ENCODE data around the gene CABLES2.

The CABLES2 gene

GRCh38 chr20:62445553-62446340 lies 38.7 kb upstream of the CABLES2 start:
- Mint-ChIP-seq H3K27me3 (peaks cover 17% of the 10 kb centered on the region), H3K4me1 (ENCODE audit: low read depth) (no peaks in the 10 kb centered on the region), H3K27ac (no peak overlapping the region), H3K9me3 (no peaks in the 10 kb centered on the region), H3K4me3 (no peak overlapping the region), H3K36me3 (ENCODE audit: low read depth) (no peaks in the 10 kb centered on the region)
- no peak for DNase-seq

DNA sequence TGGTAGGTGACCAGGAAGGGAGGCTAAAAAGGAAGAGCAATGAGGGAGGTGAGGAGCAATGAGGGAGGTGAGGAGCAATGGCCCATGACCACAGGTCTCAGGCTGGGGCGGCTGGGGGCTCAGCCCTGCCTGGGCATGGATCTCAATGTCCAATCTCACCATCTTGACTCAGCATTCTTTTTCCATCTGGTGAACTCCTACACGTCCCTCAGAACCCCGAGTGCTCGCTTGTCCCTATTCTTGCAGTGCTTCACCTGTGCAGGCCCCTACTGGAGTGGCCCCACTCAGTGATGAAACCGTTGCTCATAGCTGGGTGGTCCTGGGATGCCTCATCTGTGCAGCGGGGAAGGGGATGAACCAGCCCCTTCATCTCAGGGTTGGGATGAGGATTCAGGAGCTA lies 37.2 kb upstream of the CABLES2 start:
- DNase-seq, result no peak
- no peak overlapping the region for H3K27ac Mint-ChIP-seq
- no peaks in the 10 kb centered on the region for H3K36me3 Mint-ChIP-seq (ENCODE audit: low read depth)
- peaks cover 17% of the 10 kb centered on the region for H3K27me3 Mint-ChIP-seq
- no peak overlapping the region for H3K4me3 Mint-ChIP-seq
- H3K9me3 Mint-ChIP-seq, result no peaks in the 10 kb centered on the region
- no peaks in the 10 kb centered on the region for H3K4me1 Mint-ChIP-seq (ENCODE audit: low read depth)

DNA sequence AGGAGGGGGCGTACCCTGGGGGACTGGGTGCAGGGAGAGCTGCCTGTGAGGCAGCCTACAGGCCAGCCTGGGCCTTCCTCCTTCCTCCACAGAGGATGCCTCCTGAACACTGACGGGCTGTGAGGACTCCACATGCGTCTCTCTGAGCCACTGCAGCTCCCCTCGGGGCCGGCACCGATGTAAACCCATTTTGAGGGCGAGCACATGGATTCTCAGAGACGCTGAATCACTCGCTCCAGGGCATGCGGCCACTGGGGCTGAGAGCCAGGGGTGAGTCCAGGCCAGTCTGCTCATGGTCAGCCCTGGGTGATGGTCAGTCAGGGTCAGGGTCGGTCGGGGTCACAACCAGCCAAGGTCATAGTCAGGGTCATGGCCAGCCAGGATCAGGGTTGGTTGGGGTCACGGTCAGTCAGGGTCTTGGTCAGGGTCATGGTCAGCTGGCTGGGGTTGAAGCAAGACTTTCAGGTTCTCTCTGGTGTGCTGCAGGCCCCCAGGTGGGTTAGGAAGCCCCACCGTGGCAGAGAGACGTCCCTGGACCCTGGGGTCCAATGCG lies 35.0 kb upstream of the CABLES2 start:
- no peak for DNase-seq
- Mint-ChIP-seq H3K27ac (no peak overlapping the region), H3K4me3 (no peak overlapping the region), H3K27me3 (peaks cover 17% of the 10 kb centered on the region), H3K9me3 (no peaks in the 10 kb centered on the region), H3K4me1 (ENCODE audit: low read depth) (no peaks in the 10 kb centered on the region), H3K36me3 (ENCODE audit: low read depth) (no peaks in the 10 kb centered on the region)

DNA sequence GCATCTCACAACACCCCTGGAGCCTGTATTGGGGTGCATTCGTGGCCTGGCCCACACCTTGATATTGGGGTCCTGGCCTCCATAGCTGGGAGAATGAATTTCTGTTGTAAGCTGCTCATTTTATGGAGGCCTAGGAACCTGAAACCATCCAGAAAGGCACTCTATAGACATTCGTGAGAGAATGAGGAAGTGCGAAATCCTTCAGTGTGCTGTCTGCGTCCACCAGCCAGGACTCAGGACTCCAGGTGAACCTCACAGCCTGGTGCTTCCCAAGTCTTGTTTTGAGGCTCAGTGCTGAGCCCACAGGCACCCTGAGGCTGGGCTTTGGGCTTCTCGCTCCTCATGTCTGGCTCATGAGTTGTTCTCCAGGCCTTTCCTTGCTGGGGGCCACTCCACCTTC lies 32.1 kb upstream of the CABLES2 start:
- H3K36me3 Mint-ChIP-seq (ENCODE audit: low read depth), result no peaks in the 10 kb centered on the region
- H3K4me1 Mint-ChIP-seq (ENCODE audit: low read depth), result no peaks in the 10 kb centered on the region
- peaks cover 41% of the 10 kb centered on the region for H3K27me3 Mint-ChIP-seq
- no peak overlapping the region for H3K27ac Mint-ChIP-seq
- no peak overlapping the region for H3K4me3 Mint-ChIP-seq
- no peaks in the 10 kb centered on the region for H3K9me3 Mint-ChIP-seq
- DNase-seq, result no peak

GRCh38 chr20:62437927-62438326 lies 30.8 kb upstream of the CABLES2 start:
- DNase-seq, result no peak
- H3K4me3 Mint-ChIP-seq, result no peak overlapping the region
- H3K36me3 Mint-ChIP-seq (ENCODE audit: low read depth), result no peaks in the 10 kb centered on the region
- H3K27ac Mint-ChIP-seq, result no peak overlapping the region
- H3K4me1 Mint-ChIP-seq (ENCODE audit: low read depth), result no peaks in the 10 kb centered on the region
- H3K9me3 Mint-ChIP-seq, result no peaks in the 10 kb centered on the region
- H3K27me3 Mint-ChIP-seq, result peaks cover 48% of the 10 kb centered on the region

GRCh38 chr20:62437496-62437895 lies 30.4 kb upstream of the CABLES2 start:
- DNase-seq, result no peak
- Mint-ChIP-seq H3K27me3 (peaks cover 48% of the 10 kb centered on the region), H3K4me3 (no peak overlapping the region), H3K4me1 (ENCODE audit: low read depth) (no peaks in the 10 kb centered on the region), H3K9me3 (no peaks in the 10 kb centered on the region), H3K27ac (no peak overlapping the region), H3K36me3 (ENCODE audit: low read depth) (no peaks in the 10 kb centered on the region)

- Mint-ChIP-seq H3K27me3 (peaks cover 48% of the 10 kb centered on the region), H3K4me3 (no peak overlapping the region), H3K4me1 (ENCODE audit: low read depth) (no peaks in the 10 kb centered on the region), H3K36me3 (ENCODE audit: low read depth) (no peaks in the 10 kb centered on the region), H3K9me3 (no peaks in the 10 kb centered on the region), H3K27ac (no peak overlapping the region)
- no peak for DNase-seq
Observed at GRCh38 chr20:62436692-62437091, 29.6 kb upstream of the CABLES2 start.

DNA sequence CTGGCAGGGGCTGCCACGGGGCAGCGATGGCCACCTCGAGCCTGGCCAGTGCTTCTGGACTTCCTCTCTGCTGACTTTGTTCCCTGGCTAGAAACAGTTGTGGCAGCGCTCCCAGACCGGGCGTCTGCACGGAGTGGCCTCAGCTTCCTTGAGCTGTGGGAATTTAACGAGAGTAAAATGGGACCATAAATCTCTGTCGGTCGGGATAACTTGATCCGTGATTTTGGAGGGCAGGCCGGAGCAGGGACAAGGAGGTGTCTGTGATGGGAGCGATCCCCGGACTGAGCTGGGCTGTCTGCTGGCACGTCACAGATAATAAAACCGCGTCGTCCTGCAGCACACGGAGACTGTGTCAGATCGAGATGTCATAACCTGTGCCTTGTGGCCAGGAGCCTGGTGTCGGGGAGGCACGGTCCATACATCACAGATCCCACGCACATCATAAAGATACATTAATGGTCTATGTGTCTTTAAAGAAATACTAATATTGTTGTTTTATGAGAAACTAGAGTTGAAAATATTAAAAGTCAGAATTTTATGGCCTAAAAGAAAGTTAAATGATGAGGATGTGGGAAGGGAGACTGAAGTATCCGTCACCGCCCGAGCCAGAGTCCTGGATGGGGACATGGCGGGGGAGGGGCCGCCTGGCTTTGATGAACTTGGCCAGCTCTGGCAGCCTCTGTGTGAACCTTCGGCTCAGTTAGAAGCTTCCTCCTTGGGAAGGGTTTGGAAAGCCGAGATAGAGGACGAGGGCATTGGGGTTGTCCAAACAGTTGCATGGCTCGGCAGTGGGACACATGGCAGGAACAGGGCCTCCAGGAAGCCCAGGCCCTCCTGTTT lies 26.8 kb upstream of the CABLES2 start:
- Mint-ChIP-seq H3K4me1 (ENCODE audit: low read depth) (no peaks in the 10 kb centered on the region), H3K36me3 (ENCODE audit: low read depth) (no peaks in the 10 kb centered on the region), H3K27ac (no peak overlapping the region), H3K27me3 (peaks cover 47% of the 10 kb centered on the region), H3K9me3 (no peaks in the 10 kb centered on the region), H3K4me3 (no peak overlapping the region)
- no peak for DNase-seq

DNA sequence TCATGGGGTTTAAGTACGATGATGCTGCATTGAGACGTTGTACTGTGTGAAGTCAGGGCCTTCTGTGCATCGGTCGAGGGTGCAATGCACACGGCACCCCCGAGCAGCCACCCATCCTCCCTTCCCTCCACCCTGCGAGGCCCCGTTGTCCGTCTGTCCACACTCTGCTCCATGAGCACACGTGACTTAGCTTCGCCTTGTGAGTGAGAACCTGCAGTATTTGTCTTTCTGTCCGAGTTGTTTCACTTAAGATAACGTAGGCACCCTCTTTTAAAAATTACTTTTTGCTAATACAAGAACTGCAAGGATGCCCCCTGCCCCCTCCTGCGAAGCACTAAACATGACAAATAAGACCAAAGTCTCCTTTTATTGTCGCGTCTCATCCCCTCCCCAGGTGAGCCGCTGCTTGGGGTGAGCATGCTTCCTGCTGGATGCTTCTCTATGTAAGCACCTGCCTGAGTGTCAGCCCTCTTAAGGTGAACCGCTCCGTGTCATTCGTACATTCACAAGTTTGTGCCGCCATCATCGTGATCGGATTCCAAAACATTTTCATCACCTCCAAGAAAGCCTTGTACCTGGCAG lies 23.9 kb upstream of the CABLES2 start:
- DNase-seq, result no peak
- Mint-ChIP-seq H3K9me3 (no peaks in the 10 kb centered on the region), H3K4me1 (ENCODE audit: low read depth) (no peaks in the 10 kb centered on the region), H3K27ac (no peak overlapping the region), H3K36me3 (ENCODE audit: low read depth) (no peaks in the 10 kb centered on the region), H3K4me3 (no peak overlapping the region), H3K27me3 (peaks cover 34% of the 10 kb centered on the region)

DNA sequence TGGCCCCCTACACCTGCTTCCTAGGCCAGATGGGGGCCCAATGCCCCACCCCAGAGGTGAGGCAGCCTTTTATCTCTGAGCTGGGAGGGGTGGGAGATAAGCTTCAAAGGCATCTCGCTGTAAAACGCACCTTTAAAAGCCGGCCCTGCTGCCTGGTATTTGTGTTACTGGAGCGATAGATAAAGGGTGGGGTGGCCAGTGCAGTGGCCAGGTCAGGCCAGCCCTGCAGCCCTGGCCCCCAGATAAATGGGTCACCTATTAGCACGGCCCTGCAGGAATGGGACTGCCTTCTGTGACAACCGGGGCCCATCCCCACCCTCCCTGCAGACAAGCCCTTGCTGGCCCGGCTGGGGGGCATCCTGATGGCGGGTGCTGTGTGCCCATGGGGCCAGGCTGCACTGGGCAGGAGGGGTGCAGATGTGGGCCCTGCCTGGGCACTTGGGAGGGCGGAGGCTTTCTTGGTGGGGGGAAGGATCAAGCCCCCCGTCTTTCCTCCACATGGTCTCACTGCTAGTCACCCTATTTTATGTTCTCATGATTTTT lies 23.3 kb upstream of the CABLES2 start:
- Mint-ChIP-seq H3K27me3 (peaks cover 28% of the 10 kb centered on the region), H3K27ac (no peak overlapping the region), H3K9me3 (no peaks in the 10 kb centered on the region), H3K36me3 (ENCODE audit: low read depth) (no peaks in the 10 kb centered on the region), H3K4me3 (no peak overlapping the region), H3K4me1 (ENCODE audit: low read depth) (no peaks in the 10 kb centered on the region)
- no peak for DNase-seq

DNA sequence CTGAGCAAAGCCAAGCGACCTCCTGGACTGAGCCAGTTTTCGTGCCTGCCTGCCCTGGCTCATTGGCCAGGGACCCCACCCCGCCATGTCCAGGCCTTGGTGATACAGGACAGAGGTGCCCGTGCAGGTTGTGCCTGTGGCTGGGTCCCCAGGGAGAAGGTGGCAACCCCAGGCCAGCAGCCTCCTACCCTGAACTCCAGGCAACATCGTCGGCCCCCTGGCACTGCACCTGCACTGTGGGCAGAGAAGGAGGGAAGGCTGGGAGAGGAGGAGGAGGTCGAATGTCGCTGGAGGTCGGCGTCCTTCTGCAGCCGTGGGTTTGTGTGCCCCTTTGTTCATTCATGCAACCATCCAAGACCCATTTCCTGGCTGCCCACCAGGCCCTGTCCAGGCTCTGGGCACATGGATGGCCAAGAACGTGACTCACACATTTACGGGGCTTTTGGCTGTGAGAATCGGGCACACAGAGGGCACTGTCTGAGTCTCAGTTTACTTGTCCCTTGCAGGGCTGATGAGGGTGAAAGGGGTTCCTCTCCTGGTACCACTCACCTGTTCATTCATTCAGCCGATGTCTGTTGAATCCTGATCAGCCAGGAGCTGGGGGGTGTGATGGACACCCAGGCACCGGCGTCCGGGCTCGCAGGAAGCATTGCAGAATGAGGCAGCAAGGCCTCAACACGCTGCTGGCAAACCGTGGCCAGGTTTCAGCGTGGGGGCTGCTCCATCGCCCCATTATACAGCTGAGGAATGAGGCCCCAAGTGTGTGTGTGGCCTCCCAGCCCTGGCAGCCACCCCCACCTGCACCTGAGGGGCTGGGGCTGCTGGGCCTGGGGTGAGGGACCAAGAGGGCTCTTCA lies 22.6 kb upstream of the CABLES2 start:
- Mint-ChIP-seq H3K27ac (no peak overlapping the region), H3K9me3 (no peaks in the 10 kb centered on the region), H3K36me3 (ENCODE audit: low read depth) (no peaks in the 10 kb centered on the region), H3K27me3 (peaks cover 26% of the 10 kb centered on the region), H3K4me1 (ENCODE audit: low read depth) (no peaks in the 10 kb centered on the region), H3K4me3 (no peak overlapping the region)
- DNase-seq, result no peak

GRCh38 chr20:62428396-62429295 lies 21.6 kb upstream of the CABLES2 start:
- Mint-ChIP-seq H3K9me3 (no peaks in the 10 kb centered on the region), H3K4me3 (no peak overlapping the region), H3K27ac (no peak overlapping the region), H3K4me1 (ENCODE audit: low read depth) (no peaks in the 10 kb centered on the region), H3K27me3 (peaks cover 16% of the 10 kb centered on the region), H3K36me3 (ENCODE audit: low read depth) (no peaks in the 10 kb centered on the region)
- DNase-seq, result no peak

DNA sequence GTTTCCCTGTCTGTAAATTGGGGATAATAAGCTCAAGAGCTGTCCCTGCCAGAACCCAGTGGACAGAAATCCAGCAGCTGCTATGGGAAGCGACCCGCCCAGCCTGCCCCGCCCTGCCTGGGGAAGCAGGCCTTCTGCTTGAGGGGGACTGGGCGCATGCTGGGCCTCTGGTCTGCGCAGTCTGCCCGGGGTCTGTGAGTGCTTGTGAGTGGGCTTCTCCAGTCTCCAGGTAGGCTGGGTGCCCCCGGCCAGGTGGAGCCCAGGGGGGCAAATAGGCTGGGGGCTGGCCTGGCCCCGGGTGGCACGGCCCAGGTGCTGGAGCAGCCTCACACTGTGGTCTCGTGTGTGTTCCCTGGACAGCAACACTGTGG lies 20.9 kb upstream of the CABLES2 start:
- Mint-ChIP-seq H3K27ac (no peak overlapping the region), H3K4me3 (no peak overlapping the region), H3K27me3 (peaks cover 13% of the 10 kb centered on the region), H3K4me1 (ENCODE audit: low read depth) (no peaks in the 10 kb centered on the region), H3K36me3 (ENCODE audit: low read depth) (no peaks in the 10 kb centered on the region), H3K9me3 (no peaks in the 10 kb centered on the region)
- no peak for DNase-seq
